ENCODE data around the gene ZNF284.
A peak's percentile ranks its signal among the peaks of the same experiment; 100 is the strongest.
"Not testable (repeated sequence)": the region's sequence is repeated elsewhere in the genome, so short reads cannot be mapped to it uniquely, and the experiment has no call there.

ZNF284 gene

GRCh38 chr19:44112802-44113137, 40.8 kb downstream of the ZNF284 start:
- DNase-seq = no peak

- DNase-seq = peak; percentile 82
Observed at GRCh38 chr19:44113138-44113783, 41.3 kb downstream of the ZNF284 start, which contains the start of gene ZNF225. ZNF225 (plus strand) TSS chr19:44113399; CDS start chr19:44115828, 2,429 bp downstream.

GRCh38 chr19:44113784-44114390, 41.9 kb downstream of the ZNF284 start:
- no peak for DNase-seq

- not testable (repeated sequence) for DNase-seq
Observed at GRCh38 chr19:44121162-44121561, 49.2 kb downstream of the ZNF284 start.

- DNase-seq = no peak
Observed at GRCh38 chr19:44131955-44132354, 60.0 kb downstream of the ZNF284 start.
